Sigmoid colon (tissue), 7 donors: ENCODE data around the gene F13A1. TPM values are rescaled to one million over a fixed set of nuclear protein-coding genes. Genes with fewer than 3 reads are reported as not detected.
A peak's percentile ranks its signal among the peaks of the same experiment; 100 is the strongest.
"Not testable (repeated sequence)": the region's sequence is repeated elsewhere in the genome, so short reads cannot be mapped to it uniquely, and the experiment has no call there.

Experiments used
- DNase-seq: peaks from one replicate; pipeline ENCODE4 v3.0.0-alpha.2; 2019
- H3K27ac ChIP-seq, 4 donors: fragments of 200-600 bp; sonication (generic); one replicate each; pipeline ENCODE4 v1.5.1; 2016 to 2019; ENCODE audit warnings: mild to moderate bottlenecking in 1 of 4
- H3K27me3 ChIP-seq, 3 donors: fragments of 200-600 bp; sonication (generic); one replicate each; pipeline ENCODE4 v1.5.1; 2019; ENCODE audit warnings: mild to moderate bottlenecking in 1 of 3
- H3K36me3 ChIP-seq, 4 donors: fragments of 200-600 bp; sonication (generic); one replicate each; pipeline ENCODE4 v1.5.1; 2016 to 2019
- H3K4me1 ChIP-seq, 4 donors: fragments of 200-600 bp; sonication (generic); one replicate each; pipeline ENCODE4 v1.5.1; 2017 to 2019
- H3K4me3 ChIP-seq, 4 donors: fragments of 200-600 bp; sonication (generic); one replicate each; pipeline ENCODE4 v1.5.1; 2017 to 2019; ENCODE audit warnings: mild to moderate bottlenecking in 2 of 4, moderate library complexity in 1 of 4
- H3K9me3 ChIP-seq, 4 donors: fragments of 200-600 bp in 3 of 4; sonication (generic) in 3 of 4; one replicate each; pipeline versions ENCODE4 v1.5.1 to v1.6.1; 2013 to 2019
- EP300 ChIP-seq, 4 donors: sonication (generic); formaldehyde crosslinking; IDR thresholded peaks; one replicate each; pipeline ENCODE4 v1.6.1; 2017; ENCODE audit warnings: antibody characterized with exemption in 4 of 4
- POLR2A ChIP-seq, 2 donors: fragments of 450-650 bp; IDR thresholded peaks; one replicate each; pipeline ENCODE4 v1.6.1; 2016; ENCODE audit warnings: antibody characterized with exemption in 2 of 2, mild to moderate bottlenecking in 2 of 2, moderate library complexity in 2 of 2
- POLR2AphosphoS5 ChIP-seq, 4 donors: sonication (generic); formaldehyde crosslinking; IDR thresholded peaks; one replicate each; pipeline ENCODE4 v1.6.1; 2017; ENCODE audit warnings: antibody characterized with exemption in 4 of 4
- WGBS, 2 donors: extraction: QIAGEN DNeasy Blood & Tissue Kit; methylation state at CpG; one replicate each; pipeline ENCODE4 v1.1.7; 2013; 5-methylcytosine and 5-hydroxymethylcytosine counted together
- intact Hi-C: fragments of 100-400 bp; cut with DNase I; formaldehyde crosslinking; loops from one replicate; pipeline ENCODE4 v1.15.1; 2023
- polyA plus RNA-seq, 3 donors: library from polyadenylated mRNA; stranded (reverse); fragments of 200-250 nt; gene quantifications; one replicate each; pipeline ENCODE4 v1.2.3, GENCODE V29; 2013
- total RNA-seq, 4 donors: library from RNA; depleted of rRNA; stranded (reverse); fragments of >200 nt; gene quantifications; one replicate each; pipeline ENCODE4 v1.1.0, GENCODE V29; 2016
- TF ChIP-seq, protein P1 (sequence below), 4 experiments: fragments of 450-650 bp in 3 of 4; fragments of 200-600 bp in 1 of 4; IDR thresholded peaks; one replicate each; pipeline ENCODE4 v1.5.1; 2016 to 2019; ENCODE audit warnings: antibody characterized with exemption in 4 of 4, mild to moderate bottlenecking in 3 of 4, moderate library complexity in 2 of 4
- donor health status: healthy with polysubstance abuse.
- donor health status: Bipolar disorder and iron deficiency.
- donor health status: healthy.

The F13A1 gene
- total and polyA plus RNA-seq, 7 donors = 14.1 to 196 (median 47.9) TPM

DNA sequence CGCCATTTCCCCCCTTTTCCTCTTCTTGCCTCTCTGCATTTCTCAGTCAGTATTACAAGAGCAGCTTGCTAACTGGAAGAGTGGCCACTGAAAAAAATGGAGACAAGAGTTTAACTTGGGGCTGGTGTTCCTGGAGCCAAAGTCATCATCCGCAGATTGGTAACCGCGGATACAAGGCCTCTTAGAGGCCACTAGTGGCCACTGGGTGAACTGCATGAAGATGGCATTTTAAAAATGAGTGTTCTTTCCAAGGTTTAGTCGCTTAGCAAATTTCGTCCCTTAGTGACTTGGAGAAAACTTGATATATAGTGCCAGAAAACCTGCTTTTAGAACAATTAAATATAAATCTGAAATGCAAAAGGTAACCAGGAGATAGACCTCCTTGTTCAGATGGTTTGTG lies 4.8 kb downstream of the F13A1 start:
- H3K4me1 ChIP-seq = no peaks in the 10 kb centered on the region
- WGBS, 2 donors = 18 to 21% methylated on average over 6 of the region's 6 CpGs
- no peak for DNase-seq
- H3K4me3 ChIP-seq = no peak overlapping the region
- no peaks in the 10 kb centered on the region for H3K9me3 ChIP-seq
- intact Hi-C loops = no loop called here
- no peaks in the 10 kb centered on the region for H3K36me3 ChIP-seq
- H3K27me3 ChIP-seq = peaks cover 7 to 22% (median 11%) of the 10 kb centered on the region in 3 donors
- no peak overlapping the region for H3K27ac ChIP-seq
- TF ChIP-seq POLR2A (IDR thresholded peaks at IDR 0.05) = no peak
- TF ChIP-seq, protein P1, sequence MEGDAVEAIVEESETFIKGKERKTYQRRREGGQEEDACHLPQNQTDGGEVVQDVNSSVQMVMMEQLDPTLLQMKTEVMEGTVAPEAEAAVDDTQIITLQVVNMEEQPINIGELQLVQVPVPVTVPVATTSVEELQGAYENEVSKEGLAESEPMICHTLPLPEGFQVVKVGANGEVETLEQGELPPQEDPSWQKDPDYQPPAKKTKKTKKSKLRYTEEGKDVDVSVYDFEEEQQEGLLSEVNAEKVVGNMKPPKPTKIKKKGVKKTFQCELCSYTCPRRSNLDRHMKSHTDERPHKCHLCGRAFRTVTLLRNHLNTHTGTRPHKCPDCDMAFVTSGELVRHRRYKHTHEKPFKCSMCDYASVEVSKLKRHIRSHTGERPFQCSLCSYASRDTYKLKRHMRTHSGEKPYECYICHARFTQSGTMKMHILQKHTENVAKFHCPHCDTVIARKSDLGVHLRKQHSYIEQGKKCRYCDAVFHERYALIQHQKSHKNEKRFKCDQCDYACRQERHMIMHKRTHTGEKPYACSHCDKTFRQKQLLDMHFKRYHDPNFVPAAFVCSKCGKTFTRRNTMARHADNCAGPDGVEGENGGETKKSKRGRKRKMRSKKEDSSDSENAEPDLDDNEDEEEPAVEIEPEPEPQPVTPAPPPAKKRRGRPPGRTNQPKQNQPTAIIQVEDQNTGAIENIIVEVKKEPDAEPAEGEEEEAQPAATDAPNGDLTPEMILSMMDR (IDR thresholded peaks at IDR 0.05) = peak in 3 of 4 experiments; percentile 38 to 75 (median 61)

GRCh38 chr6:6314596-6314995 lies 5.9 kb downstream of the F13A1 start:
- WGBS, 2 donors = 83 to 92% methylated on average over 1 of the region's 1 CpG
- intact Hi-C loops = no loop called here
- no peaks in the 10 kb centered on the region for H3K36me3 ChIP-seq
- peak overlapping the region in 1 of 4 donors; percentile 3 for H3K4me3 ChIP-seq
- no peak for DNase-seq
- H3K4me1 ChIP-seq = no peaks in the 10 kb centered on the region
- TF ChIP-seq, protein P1 (IDR thresholded peaks at IDR 0.05) = no peak
- TF ChIP-seq EP300 (IDR thresholded peaks at IDR 0.05) = no peak
- TF ChIP-seq POLR2AphosphoS5 (IDR thresholded peaks at IDR 0.05) = no peak
- no peak for TF ChIP-seq POLR2A (IDR thresholded peaks at IDR 0.05)
- H3K27ac ChIP-seq = no peak overlapping the region
- H3K27me3 ChIP-seq = peaks cover 0 to 11% (median 1%) of the 10 kb centered on the region in 3 donors
- no peaks in the 10 kb centered on the region for H3K9me3 ChIP-seq

DNA sequence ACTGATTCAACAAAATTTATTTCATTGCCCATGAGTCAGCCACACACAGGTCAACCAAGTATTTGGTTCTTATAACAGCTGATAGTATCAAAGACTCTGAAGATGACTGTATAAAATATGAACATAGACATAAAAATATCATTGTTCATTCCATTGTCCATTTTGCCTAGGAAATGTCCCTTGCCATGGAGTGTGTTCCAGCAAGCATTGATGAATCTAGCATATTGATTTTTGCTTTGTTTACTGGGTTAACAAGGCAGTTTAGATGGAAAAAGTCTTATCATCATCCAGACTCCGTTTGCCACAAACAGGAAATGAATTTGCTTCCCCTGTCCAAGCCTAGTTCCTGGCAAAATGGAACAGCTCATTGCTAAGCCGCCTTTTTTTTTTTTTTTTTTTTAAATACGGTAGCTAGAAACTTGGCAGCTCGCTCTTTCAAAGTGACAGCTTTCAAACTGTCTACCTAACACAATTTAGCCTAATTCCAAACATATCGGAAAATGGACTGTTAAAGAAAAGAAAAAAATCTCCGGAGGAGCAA lies 7.5 kb downstream of the F13A1 start:
- WGBS, 2 donors = 37 to 39% methylated on average over 6 of the region's 6 CpGs
- Histone ChIP-seq H3K27ac (no peak overlapping the region), H3K4me1 (no peaks in the 10 kb centered on the region), H3K27me3 (peaks cover 0 to 10% (median 0%) of the 10 kb centered on the region in 3 donors), H3K4me3 (no peak overlapping the region), H3K9me3 (no peaks in the 10 kb centered on the region), H3K36me3 (no peaks in the 10 kb centered on the region)
- DNase-seq = no peak
- intact Hi-C loops = no loop called here
- TF ChIP-seq, protein P1 (IDR thresholded peaks at IDR 0.05) = no peak
- no peak for TF ChIP-seq POLR2AphosphoS5 (IDR thresholded peaks at IDR 0.05)
- no peak for TF ChIP-seq POLR2A (IDR thresholded peaks at IDR 0.05)
- no peak for TF ChIP-seq EP300 (IDR thresholded peaks at IDR 0.05)

DNA sequence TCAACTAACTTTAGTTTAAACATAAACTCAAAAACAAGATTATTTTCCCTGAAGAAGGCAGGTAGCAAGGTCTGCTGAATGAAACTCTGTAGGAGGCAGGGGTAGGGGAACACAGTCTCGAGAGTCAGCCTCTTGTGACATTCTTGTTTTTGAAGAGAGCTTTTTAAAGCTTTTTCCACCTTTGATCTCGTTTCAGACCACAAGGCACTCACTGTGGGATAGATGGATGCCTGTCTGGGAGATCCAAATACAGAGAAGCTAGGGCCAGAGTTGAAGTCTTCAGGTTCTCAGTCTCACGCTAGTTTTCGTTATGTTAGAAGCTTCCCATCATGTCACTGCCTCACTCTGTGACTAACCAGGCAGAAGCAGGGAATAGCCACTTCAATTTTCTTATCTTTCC lies 14.9 kb downstream of the F13A1 start:
- TF ChIP-seq POLR2AphosphoS5 (IDR thresholded peaks at IDR 0.05) (no peak), POLR2A (IDR thresholded peaks at IDR 0.05) (no peak), EP300 (IDR thresholded peaks at IDR 0.05) (no peak)
- TF ChIP-seq, protein P1 (IDR thresholded peaks at IDR 0.05) = no peak
- intact Hi-C loops = no loop called here
- no peaks in the 10 kb centered on the region for H3K36me3 ChIP-seq

DNA sequence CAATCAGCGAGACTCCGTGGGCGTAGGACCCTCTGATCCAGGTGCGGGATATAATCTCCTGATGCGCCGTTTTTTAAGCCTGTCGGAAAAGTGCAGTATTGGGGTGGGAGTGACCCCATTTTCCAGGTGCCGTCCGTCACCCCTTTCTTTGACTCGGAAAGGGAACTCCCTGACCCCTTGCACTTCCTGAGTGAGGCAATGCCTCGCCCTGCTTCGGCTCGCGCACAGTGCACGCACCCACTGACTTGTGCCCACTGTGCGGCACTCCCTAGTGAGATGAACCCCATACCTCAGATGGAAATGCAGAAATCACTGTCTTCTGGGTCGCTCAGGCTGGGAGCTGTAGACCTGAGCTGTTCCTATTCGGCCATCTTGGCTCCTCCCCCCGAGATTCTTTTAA lies 20.1 kb downstream of the F13A1 start:
- H3K27ac ChIP-seq, H3K9me3 ChIP-seq, H3K27me3 ChIP-seq, H3K4me1 ChIP-seq, H3K4me3 ChIP-seq, DNase-seq, H3K36me3 ChIP-seq, intact Hi-C loops: not testable (repeated sequence)
- WGBS, 2 donors = 89 to 92% methylated on average over 19 of the region's 19 CpGs

More for the DNA sequence above, 14.9 kb downstream of the F13A1 start:
- peaks cover 0 to 5% (median 0%) of the 10 kb centered on the region in 3 donors for H3K27me3 ChIP-seq
- 49 to 67% methylated on average over 4 of the region's 4 CpGs for WGBS, 2 donors
- no peak for DNase-seq
- H3K4me3 ChIP-seq = no peak overlapping the region
- H3K27ac ChIP-seq = no peak overlapping the region
- no peaks in the 10 kb centered on the region for H3K9me3 ChIP-seq
- no peaks in the 10 kb centered on the region for H3K4me1 ChIP-seq
